IMR-90 (cell line): Measurements from ENCODE around the gene COL6A3. TPM values are rescaled to one million over a fixed set of nuclear protein-coding genes. Genes with fewer than 3 reads are reported as not detected.

Experiments used
- ATAC-seq: fragments of 200-7000 bp; cut with Tn5 transposase; 2 replicates; pipeline ENCODE4 v1.9.1; 2020; ENCODE audit warnings: low read depth, mild to moderate bottlenecking, moderate library complexity
- BruUV-seq: library from RNA; stranded (reverse); fragments of 400-500 nt; replicated peaks from 2 replicates; lab custom pipeline; 2021; lab: Mats Ljungman, UMichigan
- CTCF ChIA-PET: fragments of 300-600 bp; formaldehyde crosslinking; extraction: SDS; loops from one replicate; lab custom pipeline; 2021; ENCODE audit warnings: antibody characterized with exemption; lab: Yijun Ruan, JAX
- POLR2A ChIA-PET: fragments of 300-600 bp; sonication (Branson Sonifier 250); formaldehyde crosslinking; loops from one replicate; lab custom pipeline; 2022; ENCODE audit warnings: antibody characterized with exemption; ENCODE audit not compliant: unreplicated experiment; lab: Charles Lee
- DNase-seq: peaks from one replicate; pipeline ENCODE4 v3.0.0; 2013
- H2AFZ ChIP-seq: replicated peaks from 2 replicates; pipeline ENCODE3; 2013; ENCODE audit warnings: low read length, mild to moderate bottlenecking; ENCODE audit not compliant: poor library complexity
- H2AK5ac ChIP-seq: 2 replicates; pipeline ENCODE4 v1.6.1; 2013; ENCODE audit warnings: low read depth, low read length, inconsistent platforms
- H2AK9ac ChIP-seq: replicated peaks from 2 replicates; pipeline ENCODE3; 2013; ENCODE audit warnings: mild to moderate bottlenecking, low read depth, low read length, moderate library complexity; ENCODE audit not compliant: poor library complexity
- H2BK120ac ChIP-seq: 2 replicates; pipeline ENCODE4 v1.6.1; 2013; ENCODE audit warnings: low read depth, low read length, inconsistent platforms
- H2BK15ac ChIP-seq: 3 replicates; pipeline ENCODE4 v1.6.1; 2013; ENCODE audit warnings: low read depth, low read length, inconsistent platforms
- H2BK20ac ChIP-seq: 2 replicates; pipeline ENCODE4 v1.6.1; 2013; ENCODE audit warnings: low read depth, mild to moderate bottlenecking, inconsistent platforms, low read length, moderate library complexity
- H2BK5ac ChIP-seq: 2 replicates; pipeline ENCODE4 v1.6.1; 2013; ENCODE audit warnings: mild to moderate bottlenecking, low read depth, low read length, inconsistent platforms; ENCODE audit not compliant: poor library complexity, severe bottlenecking
- H3K14ac ChIP-seq: replicated peaks from 2 replicates; pipeline ENCODE4 v1.6.1; 2013; ENCODE audit warnings: low read depth, low read length, inconsistent platforms
- H3K18ac ChIP-seq: 2 replicates; pipeline ENCODE4 v1.6.1; 2013; ENCODE audit warnings: low read depth, low read length, control low read depth
- H3K23ac ChIP-seq: 2 replicates; pipeline ENCODE4 v1.6.1; 2013; ENCODE audit warnings: low read depth, low read length, inconsistent platforms
- H3K27ac ChIP-seq: 2 replicates; pipeline ENCODE4 v1.5.1; 2013; ENCODE audit warnings: mild to moderate bottlenecking, control low read depth, low read length; ENCODE audit not compliant: insufficient read depth
- H3K27me3 ChIP-seq: 2 replicates; pipeline ENCODE4 v1.6.1; 2013; ENCODE audit warnings: low read length; ENCODE audit not compliant: control insufficient read depth, insufficient read depth
- H3K36me3 ChIP-seq: 2 replicates; pipeline ENCODE4 v1.6.1; 2013; ENCODE audit warnings: low read length, mixed read lengths; ENCODE audit not compliant: control insufficient read depth, insufficient read depth
- H3K4ac ChIP-seq: 2 replicates; pipeline ENCODE4 v1.6.1; 2013; ENCODE audit warnings: low read depth, low read length, inconsistent platforms
- H3K4me1 ChIP-seq: 2 replicates; pipeline ENCODE4 v1.6.1; 2013; ENCODE audit warnings: low read length, mixed read lengths; ENCODE audit not compliant: control insufficient read depth, insufficient read depth
- H3K4me2 ChIP-seq: 2 replicates; pipeline ENCODE4 v1.6.1; 2013; ENCODE audit warnings: low read depth, mild to moderate bottlenecking, control low read depth, low read length, moderate library complexity
- H3K4me3 ChIP-seq: 2 replicates; pipeline ENCODE4 v1.5.1; 2013; ENCODE audit warnings: low read depth, mild to moderate bottlenecking, control low read depth, low read length, moderate library complexity; ENCODE audit not compliant: insufficient read depth
- H3K56ac ChIP-seq: 2 replicates; pipeline ENCODE4 v1.6.1; 2013; ENCODE audit warnings: low read length, inconsistent platforms; ENCODE audit not compliant: insufficient read depth; ENCODE audit errors: extremely low read depth
- H3K79me1 ChIP-seq, 2 experiments: 2 replicates each; pipeline ENCODE4 v1.6.1; 2013; ENCODE audit warnings: low read length in 2 of 2, inconsistent platforms in 1 of 2, low read depth in 1 of 2
- H3K9ac ChIP-seq: 2 replicates; pipeline ENCODE4 v1.6.1; 2013; ENCODE audit warnings: low read depth, low read length, control low read depth
- H3K9me1 ChIP-seq: 2 replicates; pipeline ENCODE4 v1.6.1; 2013; ENCODE audit warnings: low read length, inconsistent platforms; ENCODE audit not compliant: insufficient read depth
- H3K9me3 ChIP-seq: 2 replicates; pipeline ENCODE4 v1.6.1; 2013; ENCODE audit warnings: low read length; ENCODE audit not compliant: control insufficient read depth, insufficient read depth
- H4K20me1 ChIP-seq: 2 replicates; pipeline ENCODE4 v1.6.1; 2013; ENCODE audit warnings: low read length, inconsistent platforms; ENCODE audit not compliant: insufficient read depth
- H4K5ac ChIP-seq: 2 replicates; pipeline ENCODE4 v1.6.1; 2013; ENCODE audit warnings: mild to moderate bottlenecking, low read depth, low read length, control low read depth
- H4K8ac ChIP-seq, 2 experiments: 2 replicates each; pipeline ENCODE4 v1.6.1; 2013; ENCODE audit warnings: low read depth in 2 of 2, low read length in 2 of 2, control low read depth in 1 of 2, inconsistent platforms in 1 of 2
- H4K91ac ChIP-seq: 2 replicates; pipeline ENCODE4 v1.6.1; 2013; ENCODE audit warnings: low read depth, low read length, inconsistent platforms; ENCODE audit not compliant: insufficient read depth
- CHD1 ChIP-seq: IDR thresholded peaks from 2 replicates; pipeline ENCODE4 v1.6.1; 2012; ENCODE audit warnings: low read depth, low read length, improper control_type of control experiment
- RCOR1 ChIP-seq: IDR thresholded peaks from 2 replicates; pipeline ENCODE4 v1.6.1; 2012; ENCODE audit warnings: mild to moderate bottlenecking, low read length, improper control_type of control experiment; ENCODE audit not compliant: insufficient replicate concordance
- WGBS, 2 experiments: methylation state at CpG; one replicate each; pipeline versions ENCODE4 v1.1.5 to v1.1.7; 2013; ENCODE audit warnings: missing lambda C conversion rate in 2 of 2; ENCODE audit not compliant: insufficient read length in 1 of 2; ENCODE audit errors: extremely low coverage in 2 of 2; 5-methylcytosine and 5-hydroxymethylcytosine counted together
- dilution Hi-C: fragments of 300-500 bp; cut with HindIII; formaldehyde crosslinking; loops from one replicate; pipeline ENCODE4 v1.14.3; 2018; ENCODE audit warnings: low sequenced_read_pairs; ENCODE audit not compliant: unreplicated experiment
- in situ Hi-C: fragments of 300-500 bp; cut with MboI; formaldehyde crosslinking; loops from 3 replicates; pipeline ENCODE4 v1.14.3; 2019; ENCODE audit warnings: low sequenced_read_pairs, inconsistent platforms, mixed read lengths
- intact Hi-C: fragments of 100-400 bp; cut with micrococcal nuclease; formaldehyde crosslinking; loops from 2 replicates; pipeline ENCODE4 v1.10.0; 2022
- polyA plus RNA-seq, 3 experiments: library from polyadenylated mRNA; depleted of rRNA; stranded (reverse); fragments of >200 nt; gene quantifications; 2 replicates each; pipeline ENCODE4 v1.2.3, GENCODE V29; 2012; ENCODE audit warnings: low replicate concordance in 1 of 3
- total RNA-seq: library from RNA; depleted of rRNA; stranded (reverse); fragments of >200 nt; gene quantifications from 2 replicates; pipeline ENCODE4 v1.2.3, GENCODE V29; 2012

Gene COL6A3
- total and polyA plus RNA-seq, 2 of the 4 experiments (the other 2 are of a cell fraction) = 964 to 1,855 TPM

DNA sequence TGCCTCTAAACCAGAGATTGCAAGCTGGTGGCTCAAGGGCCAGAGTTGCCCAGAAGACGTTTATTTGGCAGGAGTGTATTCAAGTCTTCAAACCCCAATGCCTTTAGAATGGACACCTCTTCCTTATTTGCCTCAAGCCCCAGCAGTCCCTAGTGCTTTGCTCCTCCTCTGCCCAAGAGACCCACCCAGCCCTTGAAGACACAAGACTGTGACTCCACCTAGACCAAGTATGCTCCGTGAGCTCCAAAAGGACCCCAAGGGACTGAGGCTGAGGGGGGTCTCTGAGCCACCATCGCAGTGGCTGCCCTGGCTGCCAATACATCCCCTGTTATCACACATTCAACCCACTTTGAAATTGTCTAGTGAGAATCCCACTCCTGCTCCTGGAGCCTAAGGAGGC is 99.3 kb downstream of the COL6A3 start:
- peak overlapping the region; percentile 99 for H2BK15ac ChIP-seq
- ATAC-seq (no peak), DNase-seq (no peak)
- H3K9me1 ChIP-seq = peaks cover 26% of the 10 kb centered on the region
- H4K8ac ChIP-seq = peak overlapping the region; percentile 93 to 98
- ChIA-PET CTCF (no interaction called here), POLR2A (interaction anchor here (1.2 to 3.7 kb wide), 4 partner anchors 12 to 118 kb away, joined by 3 to 23 read pairs (median 7); no protein-coding TSS in a partner anchor)
- H2BK5ac ChIP-seq = peak overlapping the region; percentile 97
- no peaks in the 10 kb centered on the region for H3K36me3 ChIP-seq
- H3K27ac ChIP-seq = peak overlapping the region; percentile 95
- H2BK20ac ChIP-seq = peak overlapping the region; percentile 99
- H2AK5ac ChIP-seq = peak overlapping the region; percentile 99
- H4K5ac ChIP-seq = peak overlapping the region; percentile 96
- H3K4ac ChIP-seq = peak overlapping the region; percentile 99
- H4K20me1 ChIP-seq = no peaks in the 10 kb centered on the region
- dilution Hi-C loops = no loop called here
- peak overlapping the region; percentile 78 for H2AFZ ChIP-seq
- in situ Hi-C loops = no loop called here
- H3K56ac ChIP-seq = peak overlapping the region; percentile 99
- H3K27me3 ChIP-seq = no peaks in the 10 kb centered on the region
- peak overlapping the region; percentile 99 for H2AK9ac ChIP-seq
- peak overlapping the region; percentile 100 for H4K91ac ChIP-seq
- H3K4me3 ChIP-seq = no peak overlapping the region
- peak overlapping the region; percentile 88 for H3K9ac ChIP-seq
- peak overlapping the region; percentile 99 for H3K14ac ChIP-seq
- peaks cover 26% of the 10 kb centered on the region for H3K4me1 ChIP-seq
- no CpG with 5 or more reads among the region's 3 CpGs for WGBS, 2 experiments
- H3K9me3 ChIP-seq = no peaks in the 10 kb centered on the region
- intact Hi-C loops = loop anchor here (2.0 to 10.0 kb wide), 4 partner anchors 32 to 220 kb away; no protein-coding TSS in a partner anchor
- peak overlapping the region; percentile 100 for H2BK120ac ChIP-seq
- peak overlapping the region; percentile 98 for H3K23ac ChIP-seq
- H3K18ac ChIP-seq = peak overlapping the region; percentile 92
- no TSS peak for BruUV-seq
- TF ChIP-seq CHD1 (no peak), RCOR1 (no peak)
- peaks cover 0 to 27% of the 10 kb centered on the region in 2 experiments; a peak in 3 of 4 replicates for H3K79me1 ChIP-seq
- H3K4me2 ChIP-seq = no peak overlapping the region
